GM13977 (cell line): ENCODE data around the gene PIH1D1.

ENCODE experiments used
- DNase-seq: peaks from one replicate; pipeline ENCODE4 v3.0.0; 2012; ENCODE audit warnings: low spot score
- in situ Hi-C: fragments of 300-500 bp; cut with MboI; formaldehyde crosslinking; loops from one replicate; pipeline ENCODE4 v1.12.0; 2022; ENCODE audit warnings: low sequenced_read_pairs, low pct_unique_long_range_greater_than_20kb, mixed read lengths, inconsistent platforms; ENCODE audit not compliant: unreplicated experiment
- TF ChIP-seq, protein P1 (sequence below): IDR thresholded peaks from 2 replicates; pipeline ENCODE4 v1.5.1; 2012; ENCODE audit warnings: mild to moderate bottlenecking, control low read depth; ENCODE audit not compliant: insufficient read depth; ENCODE audit errors: extremely low read depth, missing control alignments

Gene PIH1D1

GRCh38 chr19:49411681-49412326 lies 39.8 kb downstream of the PIH1D1 start:
- TF ChIP-seq, protein P1, sequence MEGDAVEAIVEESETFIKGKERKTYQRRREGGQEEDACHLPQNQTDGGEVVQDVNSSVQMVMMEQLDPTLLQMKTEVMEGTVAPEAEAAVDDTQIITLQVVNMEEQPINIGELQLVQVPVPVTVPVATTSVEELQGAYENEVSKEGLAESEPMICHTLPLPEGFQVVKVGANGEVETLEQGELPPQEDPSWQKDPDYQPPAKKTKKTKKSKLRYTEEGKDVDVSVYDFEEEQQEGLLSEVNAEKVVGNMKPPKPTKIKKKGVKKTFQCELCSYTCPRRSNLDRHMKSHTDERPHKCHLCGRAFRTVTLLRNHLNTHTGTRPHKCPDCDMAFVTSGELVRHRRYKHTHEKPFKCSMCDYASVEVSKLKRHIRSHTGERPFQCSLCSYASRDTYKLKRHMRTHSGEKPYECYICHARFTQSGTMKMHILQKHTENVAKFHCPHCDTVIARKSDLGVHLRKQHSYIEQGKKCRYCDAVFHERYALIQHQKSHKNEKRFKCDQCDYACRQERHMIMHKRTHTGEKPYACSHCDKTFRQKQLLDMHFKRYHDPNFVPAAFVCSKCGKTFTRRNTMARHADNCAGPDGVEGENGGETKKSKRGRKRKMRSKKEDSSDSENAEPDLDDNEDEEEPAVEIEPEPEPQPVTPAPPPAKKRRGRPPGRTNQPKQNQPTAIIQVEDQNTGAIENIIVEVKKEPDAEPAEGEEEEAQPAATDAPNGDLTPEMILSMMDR = no peak
- in situ Hi-C loops = no loop called here
- DNase-seq = no peak

DNA sequence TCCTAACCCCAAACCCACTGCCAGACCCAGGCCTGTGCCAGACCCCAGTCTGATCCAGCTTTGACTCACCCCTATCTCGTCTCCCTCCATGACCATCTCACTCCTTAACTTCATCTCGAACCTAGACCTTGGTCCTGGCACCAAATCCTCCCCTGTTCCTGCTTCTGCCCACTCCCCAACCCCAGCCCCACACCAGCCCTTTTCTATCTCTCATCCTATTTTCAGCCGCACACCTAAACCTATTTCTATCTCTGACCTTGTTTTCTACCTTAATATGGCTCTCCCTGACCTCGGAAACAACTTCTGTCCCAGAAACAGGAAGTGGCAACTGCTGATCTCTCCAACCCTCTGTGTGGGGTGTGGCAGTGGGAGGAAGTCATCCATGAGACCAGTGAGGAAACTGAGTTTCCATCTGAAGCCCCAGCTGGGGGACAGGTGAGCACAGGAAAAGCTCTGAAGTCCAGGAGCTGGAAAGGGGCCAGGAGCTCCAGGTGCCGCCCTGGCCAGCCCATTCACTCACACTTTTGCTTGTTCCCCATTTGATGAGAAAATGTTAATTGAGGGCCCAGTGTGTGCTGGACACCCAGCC lies 42.1 kb downstream of the PIH1D1 start:
- in situ Hi-C loops = no loop called here
- TF ChIP-seq, protein P1 = no peak
- no peak for DNase-seq

GRCh38 chr19:49408816-49409440 lies 42.7 kb downstream of the PIH1D1 start:
- in situ Hi-C loops = no loop called here
- TF ChIP-seq, protein P1 = no peak
- no peak for DNase-seq

GRCh38 chr19:49407482-49408015 lies 44.1 kb downstream of the PIH1D1 start:
- TF ChIP-seq, protein P1 = no peak
- no peak for DNase-seq
- in situ Hi-C loops = no loop called here

DNA sequence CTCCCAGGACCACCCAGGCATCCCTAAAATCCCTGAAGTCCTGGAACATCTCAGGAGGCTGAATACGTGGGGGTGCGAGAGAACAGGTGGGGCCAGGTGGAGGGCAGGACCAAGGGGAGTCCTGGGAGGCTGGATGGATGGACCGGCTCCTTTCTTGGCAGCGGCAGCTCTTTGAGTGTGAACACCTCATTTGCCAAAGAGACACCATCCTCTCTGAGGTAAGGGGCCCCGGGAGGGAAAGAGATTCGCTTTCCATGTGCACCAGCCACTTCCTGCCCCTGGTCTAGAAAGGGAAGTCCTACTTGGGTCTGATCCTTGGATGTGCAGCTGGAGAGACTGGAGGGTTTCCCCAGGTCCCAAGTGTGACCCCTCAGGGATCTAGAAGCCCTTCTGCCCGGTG lies 44.5 kb downstream of the PIH1D1 start:
- in situ Hi-C loops = no loop called here
- no peak for DNase-seq
- TF ChIP-seq, protein P1 = no peak

- DNase-seq = no peak
- in situ Hi-C loops = no loop called here
- TF ChIP-seq, protein P1 = no peak
Observed at GRCh38 chr19:49403404-49404187, 48.0 kb downstream of the PIH1D1 start.
